Mesenchymal stem cell (in vitro differentiated cells and primary cell): ENCODE measurements around the gene STX17.

Experiments
- DNase-seq: peaks from one replicate; pipeline ENCODE4 v3.0.0-alpha.2; 2013
- H2AFZ ChIP-seq: one replicate; pipeline ENCODE4 v1.6.1; 2013; ENCODE audit warnings: low read depth, mild to moderate bottlenecking, control low read depth, inconsistent platforms, low read length, moderate library complexity
- H2AK5ac ChIP-seq: 2 replicates; pipeline ENCODE4 v1.6.1; 2013; ENCODE audit warnings: low read length, moderate library complexity, mild to moderate bottlenecking, inconsistent platforms; ENCODE audit not compliant: severe bottlenecking
- H2BK120ac ChIP-seq: one replicate; pipeline ENCODE4 v1.6.1; 2013; ENCODE audit warnings: low read depth, mild to moderate bottlenecking, inconsistent platforms, low read length, moderate library complexity
- H2BK12ac ChIP-seq, 2 experiments: one replicate each; pipeline ENCODE4 v1.6.1; 2013; ENCODE audit warnings: inconsistent platforms in 2 of 2, low read length in 2 of 2, mild to moderate bottlenecking in 2 of 2, moderate library complexity in 2 of 2, control low read depth in 1 of 2
- H2BK15ac ChIP-seq: one replicate; pipeline ENCODE4 v1.6.1; 2013; ENCODE audit warnings: mild to moderate bottlenecking, low read depth, inconsistent platforms; ENCODE audit not compliant: poor library complexity, severe bottlenecking
- H2BK5ac ChIP-seq: 2 replicates; pipeline ENCODE4 v1.6.1; 2013; ENCODE audit warnings: low read depth, mild to moderate bottlenecking, low read length, control low read depth, inconsistent platforms; ENCODE audit not compliant: poor library complexity, severe bottlenecking
- H3K14ac ChIP-seq, 2 experiments: one replicate each; pipeline ENCODE4 v1.6.1; 2013; ENCODE audit warnings: inconsistent platforms in 2 of 2, low read length in 2 of 2, control low read depth in 1 of 2, mild to moderate bottlenecking in 1 of 2, moderate library complexity in 1 of 2
- H3K18ac ChIP-seq, 2 experiments: one replicate each; pipeline ENCODE4 v1.6.1; 2013; ENCODE audit warnings: inconsistent platforms in 2 of 2, low read length in 2 of 2, control low read depth in 1 of 2, low read depth in 1 of 2, mild to moderate bottlenecking in 1 of 2
- H3K23ac ChIP-seq, 2 experiments: one replicate each; pipeline ENCODE4 v1.6.1; 2013; ENCODE audit warnings: inconsistent platforms in 2 of 2, low read length in 2 of 2, mild to moderate bottlenecking in 2 of 2, moderate library complexity in 2 of 2, control low read depth in 1 of 2
- H3K27ac ChIP-seq: 2 replicates; pipeline ENCODE4 v1.5.1; 2013; ENCODE audit warnings: mild to moderate bottlenecking, moderate library complexity, low read length, control low read depth, inconsistent platforms; ENCODE audit not compliant: poor library complexity, severe bottlenecking
- H3K27me3 ChIP-seq, 2 experiments: 2 replicates each; pipeline versions ENCODE4 v1.6.1 to v1.7.0; 2013; ENCODE audit warnings: low read length in 2 of 2, mild to moderate bottlenecking in 2 of 2, moderate library complexity in 2 of 2, control low read depth in 1 of 2, inconsistent platforms in 1 of 2; ENCODE audit not compliant: control insufficient read depth in 1 of 2, insufficient read depth in 1 of 2
- H3K36me3 ChIP-seq, 2 experiments: 2 replicates each; pipeline versions ENCODE4 v1.6.1 to v1.7.0; 2013; ENCODE audit warnings: low read length in 2 of 2, control low read depth in 1 of 2, inconsistent platforms in 1 of 2, low read depth in 1 of 2, mild to moderate bottlenecking in 1 of 2; ENCODE audit not compliant: insufficient read depth in 2 of 2, control insufficient read depth in 1 of 2
- H3K4ac ChIP-seq, 2 experiments: one replicate each; pipeline ENCODE4 v1.6.1; 2013; ENCODE audit warnings: inconsistent platforms in 2 of 2, low read length in 2 of 2, mild to moderate bottlenecking in 2 of 2, moderate library complexity in 2 of 2, control low read depth in 1 of 2, low read depth in 1 of 2
- H3K4me1 ChIP-seq: 2 replicates; pipeline ENCODE4 v1.6.1; 2013; ENCODE audit warnings: low read depth, low read length, control low read depth; ENCODE audit not compliant: control insufficient read depth, insufficient read depth
- H3K4me2 ChIP-seq: 2 replicates; pipeline ENCODE4 v1.6.1; 2013; ENCODE audit warnings: low read length, mild to moderate bottlenecking, inconsistent platforms; ENCODE audit not compliant: poor library complexity, severe bottlenecking
- H3K4me3 ChIP-seq, 2 experiments: 2 replicates each; pipeline versions ENCODE4 v1.5.1 to v1.7.0; 2013; ENCODE audit warnings: low read length in 2 of 2, mild to moderate bottlenecking in 2 of 2, control low read depth in 1 of 2, low read depth in 1 of 2; ENCODE audit not compliant: insufficient read depth in 1 of 2
- H3K79me1 ChIP-seq: replicated peaks from 2 replicates; pipeline ENCODE4 v1.6.1; 2013; ENCODE audit warnings: mild to moderate bottlenecking, control low read depth, low read length, inconsistent platforms; ENCODE audit not compliant: poor library complexity, severe bottlenecking
- H3K9ac ChIP-seq: 2 replicates; pipeline ENCODE4 v1.7.0; 2013; ENCODE audit warnings: mild to moderate bottlenecking, low read length, moderate library complexity
- H3K9me3 ChIP-seq: 2 replicates; pipeline ENCODE4 v1.7.0; 2013; ENCODE audit warnings: mild to moderate bottlenecking, low read length; ENCODE audit not compliant: control insufficient read depth
- H4K8ac ChIP-seq: one replicate; pipeline ENCODE4 v1.6.1; 2013; ENCODE audit warnings: inconsistent platforms, mild to moderate bottlenecking, low read length, moderate library complexity
- H4K91ac ChIP-seq: one replicate; pipeline ENCODE4 v1.6.1; 2013; ENCODE audit warnings: mild to moderate bottlenecking, low read length, inconsistent platforms
- WGBS: methylation state at CpG from one replicate; pipeline ENCODE4 v1.1.7; 2013; ENCODE audit warnings: mixed read lengths; 5-methylcytosine and 5-hydroxymethylcytosine counted together

Gene STX17

GRCh38 chr9:100019541-100019940, 113.1 kb downstream of the STX17 start:
- Histone ChIP-seq H3K36me3 (peaks cover 6 to 59% of the 10 kb centered on the region in 2 experiments), H3K4me3 (no peak overlapping the region), H2AK5ac (no peak overlapping the region), H3K23ac (no peak overlapping the region), H2BK120ac (no peak overlapping the region), H3K27me3 (no peaks in the 10 kb centered on the region), H2BK15ac (no peak overlapping the region), H2BK12ac (no peak overlapping the region), H4K8ac (no peak overlapping the region), H3K4ac (no peak overlapping the region), H3K4me2 (no peak overlapping the region), H3K4me1 (no peaks in the 10 kb centered on the region), H3K9me3 (peaks cover 2% of the 10 kb centered on the region), H3K18ac (no peak overlapping the region), H3K27ac (no peak overlapping the region), H2BK5ac (no peak overlapping the region), H3K79me1 (peaks cover 14% of the 10 kb centered on the region), H3K14ac (no peak overlapping the region), H4K91ac (no peak overlapping the region), H3K9ac (no peak overlapping the region), H2AFZ (no peak overlapping the region)
- WGBS: 97% methylated on average over 1 of the region's 1 CpG
- DNase-seq: no peak
